HCT116 (cell line): ENCODE data around the gene TRMU. TPM values are rescaled to one million over a fixed set of nuclear protein-coding genes. Genes with fewer than 3 reads are reported as not detected.

Source experiments
- ATAC-seq: fragments of 200-7000 bp; cut with Tn5 transposase; 2 replicates; pipeline ENCODE4 v1.9.1; 2020; ENCODE audit warnings: mild to moderate bottlenecking, moderate library complexity
- BruUV-seq: library from RNA; stranded (reverse); fragments of 400-500 nt; replicated peaks from 2 replicates; lab custom pipeline; 2021; lab: Mats Ljungman, UMichigan
- CTCF ChIA-PET: fragments of 300-600 bp; sonication (Branson Sonifier 250); formaldehyde crosslinking; loops from one replicate; lab custom pipeline; 2021; ENCODE audit warnings: antibody characterized with exemption; lab: Charles Lee
- POLR2A ChIA-PET: fragments of 300-600, 350-600 bp; sonication (Branson Sonifier 250); formaldehyde crosslinking; loops from one replicate; lab custom pipeline; 2021; ENCODE audit warnings: antibody characterized with exemption; lab: Charles Lee
- RAD21 ChIA-PET, 2 experiments: fragments of 300-600 bp; sonication (Branson Sonifier 250); formaldehyde crosslinking; loops; one replicate each; lab custom pipeline; 2023; ENCODE audit warnings: low total read pairs in 2 of 2; ENCODE audit not compliant: uncharacterized antibody in 2 of 2, unreplicated experiment in 2 of 2, low non-redundant PET in 1 of 2; lab: Charles Lee
- DNase-seq: peaks from one replicate; pipeline ENCODE4 v3.0.0-alpha.2; 2010; ENCODE audit warnings: low read depth, low spot score
- H2AFZ ChIP-seq: fragments of 200-600 bp; shearing (Covaris generic), sonication (generic); 2 replicates; pipeline ENCODE4 v1.6.1; 2017; ENCODE audit warnings: low read depth, mixed run types, mixed read lengths, antibody characterized with exemption, low read length; ENCODE audit not compliant: poor library complexity, severe bottlenecking
- H3K27ac ChIP-seq: 2 replicates; pipeline ENCODE4 v1.5.1; 2012; ENCODE audit warnings: low read depth, low read length
- H3K27me3 ChIP-seq: fragments of 200-600 bp; sonication (generic); 2 replicates; pipeline ENCODE4 v1.6.1; 2016; ENCODE audit warnings: mixed run types, low read length, mixed read lengths; ENCODE audit not compliant: insufficient read depth
- H3K36me3 ChIP-seq, 2 experiments: fragments of 200-500 bp in 1 of 2; fragments of 200-600 bp in 1 of 2; sonication (Bioruptor generic) in 1 of 2; sonication (generic) in 1 of 2; 2 replicates each; pipeline versions ENCODE4 v1.5.1 to v1.6.1; 2014 to 2016; ENCODE audit warnings: low read length in 2 of 2, inconsistent platforms in 1 of 2, mixed read lengths in 1 of 2, mixed run types in 1 of 2; ENCODE audit not compliant: insufficient read depth in 2 of 2, control insufficient read depth in 1 of 2
- H3K4me1 ChIP-seq, 2 experiments: fragments of 200-600 bp in 1 of 2; sonication (generic) in 1 of 2; 2 replicates each; pipeline versions ENCODE4 v1.5.1 to v1.6.1; 2012 to 2017; ENCODE audit warnings: low read length in 2 of 2, inconsistent platforms in 1 of 2, mild to moderate bottlenecking in 1 of 2, mixed read lengths in 1 of 2, mixed run types in 1 of 2, moderate library complexity in 1 of 2; ENCODE audit not compliant: insufficient read depth in 2 of 2, control insufficient read depth in 1 of 2
- H3K4me2 ChIP-seq: fragments of 200-600 bp; sonication (generic); 2 replicates; pipeline ENCODE4 v1.6.1; 2017; ENCODE audit warnings: mixed run types, low read length, mixed read lengths
- H3K4me3 ChIP-seq, 2 experiments: fragments of 200-600 bp in 1 of 2; sonication (generic) in 1 of 2; replicated peaks in 1 of 2; 2 replicates each; pipeline ENCODE4 v1.5.1; 2011 to 2016; ENCODE audit warnings: low read length in 2 of 2, control low read depth in 1 of 2, low read depth in 1 of 2, mild to moderate bottlenecking in 1 of 2, mixed read lengths in 1 of 2, mixed run types in 1 of 2
- H3K79me2 ChIP-seq: fragments of 200-600 bp; sonication (generic); 2 replicates; pipeline ENCODE4 v1.6.1; 2017; ENCODE audit warnings: mild to moderate bottlenecking, mixed run types, low read length, moderate library complexity, mixed read lengths; ENCODE audit not compliant: insufficient read depth
- H3K9ac ChIP-seq: fragments of 200-600 bp; sonication (generic); 2 replicates; pipeline ENCODE4 v1.6.1; 2016; ENCODE audit warnings: low read length, mixed read lengths
- H3K9me2 ChIP-seq: fragments of 200-600 bp; sonication (generic), shearing (Covaris generic); 2 replicates; pipeline ENCODE4 v1.6.1; 2017; ENCODE audit warnings: mixed run types, mild to moderate bottlenecking, moderate library complexity; ENCODE audit not compliant: insufficient read depth
- H3K9me3 ChIP-seq, 2 experiments: fragments of 200-500 bp in 1 of 2; fragments of 200-600 bp in 1 of 2; sonication (Bioruptor generic) in 1 of 2; sonication (generic) in 1 of 2; 2 replicates each; pipeline ENCODE4 v1.6.1; 2014 to 2017; ENCODE audit warnings: low read length in 2 of 2, mixed read lengths in 2 of 2, inconsistent platforms in 1 of 2, low read depth in 1 of 2, mild to moderate bottlenecking in 1 of 2, mixed run types in 1 of 2, moderate library complexity in 1 of 2; ENCODE audit not compliant: control insufficient read depth in 1 of 2, insufficient read depth in 1 of 2
- H4K20me1 ChIP-seq: fragments of 200-600 bp; sonication (generic), shearing (Covaris generic); 2 replicates; pipeline ENCODE4 v1.6.1; 2017; ENCODE audit warnings: mixed run types, mild to moderate bottlenecking, moderate library complexity; ENCODE audit not compliant: insufficient read depth
- EGR1 ChIP-seq: IDR thresholded peaks from 2 replicates; pipeline ENCODE4 v1.6.1; 2012; ENCODE audit warnings: low read depth
- ELF1 ChIP-seq: IDR thresholded peaks from 2 replicates; pipeline ENCODE4 v1.6.1; 2012; ENCODE audit warnings: low read depth, borderline replicate concordance
- EZH2phosphoT487 ChIP-seq: fragments of 200-600 bp; IDR thresholded peaks from 2 replicates; pipeline ENCODE4 v1.6.1; 2018; ENCODE audit warnings: antibody characterized with exemption, borderline replicate concordance
- POLR2A ChIP-seq: IDR thresholded peaks from 2 replicates; pipeline ENCODE4 v1.7.0; 2011; ENCODE audit warnings: borderline replicate concordance; ENCODE audit not compliant: insufficient read depth, insufficient read length; ENCODE audit errors: extremely low read depth
- POLR2AphosphoS5 ChIP-seq: IDR thresholded peaks from 2 replicates; pipeline ENCODE4 v1.6.1; 2011; ENCODE audit warnings: mild to moderate bottlenecking, low read depth, low read length, moderate library complexity
- RAD21 ChIP-seq: IDR thresholded peaks from 2 replicates; pipeline ENCODE4 v1.6.1; 2012; ENCODE audit warnings: low read depth, mild to moderate bottlenecking
- SIN3A ChIP-seq: IDR thresholded peaks from 2 replicates; pipeline ENCODE4 v1.6.1; 2012; ENCODE audit warnings: low read depth
- YY1 ChIP-seq: IDR thresholded peaks from 2 replicates; pipeline ENCODE4 v1.6.1; 2011; ENCODE audit warnings: low read length, low read depth, moderate library complexity, mild to moderate bottlenecking; ENCODE audit not compliant: insufficient replicate concordance; ENCODE audit errors: extremely low read depth
- ZFX ChIP-seq: fragments of 450-650 bp; IDR thresholded peaks from 2 replicates; pipeline ENCODE4 v1.6.1; 2017
- intact Hi-C: fragments of 100-400 bp; cut with micrococcal nuclease; formaldehyde crosslinking; loops from 2 replicates; pipeline ENCODE4 v1.10.0; 2022
- total RNA-seq: library from RNA; stranded (reverse); gene quantifications from one replicate; pipeline ENCODE4 v1.2.1, GENCODE V29; 2021; ENCODE audit not compliant: unreplicated experiment
- TF ChIP-seq, protein P1 (sequence below): IDR thresholded peaks from 2 replicates; pipeline ENCODE4 v1.6.1; 2012
- TF ChIP-seq, protein P2 (sequence below): IDR thresholded peaks from 2 replicates; pipeline ENCODE4 v1.6.1; 2011; ENCODE audit warnings: mild to moderate bottlenecking, low read length, moderate library complexity; ENCODE audit not compliant: insufficient replicate concordance; ENCODE audit errors: extremely low read depth
- TF ChIP-seq, protein P3 (sequence below), 3 experiments: fragments of 200-600 bp in 1 of 3; sonication (generic) in 1 of 3; IDR thresholded peaks in 2 of 3; conservative IDR thresholded peaks in 1 of 3; 2 replicates each; pipeline ENCODE4 v1.5.1; 2012 to 2017; ENCODE audit warnings: low read depth in 2 of 3, low read length in 2 of 3, antibody characterized with exemption in 1 of 3, borderline replicate concordance in 1 of 3, control low read depth in 1 of 3, mild to moderate bottlenecking in 1 of 3, mixed read lengths in 1 of 3, mixed run types in 1 of 3, moderate library complexity in 1 of 3; ENCODE audit not compliant: insufficient read depth in 1 of 3
- TF ChIP-seq, protein P4 (sequence below): IDR thresholded peaks from 2 replicates; pipeline ENCODE4 v1.6.1; 2012; ENCODE audit warnings: low read depth

Gene TRMU
- total RNA-seq, 1 experiment from 2014 or later, result 65.4 TPM

DNA sequence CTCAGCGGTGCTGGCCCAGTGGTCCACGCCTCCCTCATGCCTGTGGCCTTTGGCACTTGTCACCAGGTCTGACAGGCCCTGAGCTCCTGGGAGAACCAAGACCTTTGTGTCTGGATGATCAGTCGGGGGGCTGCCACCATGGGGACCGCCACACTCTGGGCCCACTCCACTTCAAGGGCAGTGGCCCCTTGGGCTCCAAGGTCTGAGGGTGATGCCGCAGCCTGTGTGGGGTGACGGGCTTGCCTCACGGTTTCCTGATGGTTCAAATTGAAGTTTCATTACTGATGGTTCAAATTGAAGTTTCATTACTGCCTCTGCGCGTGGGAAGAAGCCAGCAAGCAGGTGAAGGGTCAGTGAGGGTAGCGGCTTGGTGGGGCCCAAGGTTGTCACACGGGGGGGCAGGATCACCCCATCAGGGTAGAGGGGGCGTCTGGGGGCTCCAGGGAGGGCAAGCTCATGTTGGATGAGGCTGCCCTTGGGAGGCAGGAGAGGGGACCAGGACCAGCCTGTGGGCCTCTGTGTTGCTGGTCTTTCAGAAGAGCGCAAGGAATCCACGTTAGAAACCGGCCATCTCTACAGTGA is 27.5 kb downstream of the TRMU start:
- RAD21 ChIA-PET, result interaction anchor here in 1 of 2 experiments (0.7 kb wide), 1 partner anchor 163 kb away, joined by 3 read pairs; no protein-coding TSS in a partner anchor
- intact Hi-C loops, result no loop called here
- H3K4me3 ChIP-seq, result no peak overlapping the region
- POLR2A ChIA-PET, result no interaction called here
- TF ChIP-seq SIN3A (no peak), POLR2A (no peak), EZH2phosphoT487 (no peak), ELF1 (no peak), RAD21 (no peak), YY1 (no peak), EGR1 (no peak), ZFX (no peak), POLR2AphosphoS5 (no peak)
- TF ChIP-seq, protein P1, sequence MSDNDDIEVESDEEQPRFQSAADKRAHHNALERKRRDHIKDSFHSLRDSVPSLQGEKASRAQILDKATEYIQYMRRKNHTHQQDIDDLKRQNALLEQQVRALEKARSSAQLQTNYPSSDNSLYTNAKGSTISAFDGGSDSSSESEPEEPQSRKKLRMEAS, result no peak
- TF ChIP-seq, protein P2, sequence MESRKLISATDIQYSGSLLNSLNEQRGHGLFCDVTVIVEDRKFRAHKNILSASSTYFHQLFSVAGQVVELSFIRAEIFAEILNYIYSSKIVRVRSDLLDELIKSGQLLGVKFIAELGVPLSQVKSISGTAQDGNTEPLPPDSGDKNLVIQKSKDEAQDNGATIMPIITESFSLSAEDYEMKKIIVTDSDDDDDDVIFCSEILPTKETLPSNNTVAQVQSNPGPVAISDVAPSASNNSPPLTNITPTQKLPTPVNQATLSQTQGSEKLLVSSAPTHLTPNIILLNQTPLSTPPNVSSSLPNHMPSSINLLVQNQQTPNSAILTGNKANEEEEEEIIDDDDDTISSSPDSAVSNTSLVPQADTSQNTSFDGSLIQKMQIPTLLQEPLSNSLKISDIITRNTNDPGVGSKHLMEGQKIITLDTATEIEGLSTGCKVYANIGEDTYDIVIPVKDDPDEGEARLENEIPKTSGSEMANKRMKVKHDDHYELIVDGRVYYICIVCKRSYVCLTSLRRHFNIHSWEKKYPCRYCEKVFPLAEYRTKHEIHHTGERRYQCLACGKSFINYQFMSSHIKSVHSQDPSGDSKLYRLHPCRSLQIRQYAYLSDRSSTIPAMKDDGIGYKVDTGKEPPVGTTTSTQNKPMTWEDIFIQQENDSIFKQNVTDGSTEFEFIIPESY, result no peak
- TF ChIP-seq, protein P3, sequence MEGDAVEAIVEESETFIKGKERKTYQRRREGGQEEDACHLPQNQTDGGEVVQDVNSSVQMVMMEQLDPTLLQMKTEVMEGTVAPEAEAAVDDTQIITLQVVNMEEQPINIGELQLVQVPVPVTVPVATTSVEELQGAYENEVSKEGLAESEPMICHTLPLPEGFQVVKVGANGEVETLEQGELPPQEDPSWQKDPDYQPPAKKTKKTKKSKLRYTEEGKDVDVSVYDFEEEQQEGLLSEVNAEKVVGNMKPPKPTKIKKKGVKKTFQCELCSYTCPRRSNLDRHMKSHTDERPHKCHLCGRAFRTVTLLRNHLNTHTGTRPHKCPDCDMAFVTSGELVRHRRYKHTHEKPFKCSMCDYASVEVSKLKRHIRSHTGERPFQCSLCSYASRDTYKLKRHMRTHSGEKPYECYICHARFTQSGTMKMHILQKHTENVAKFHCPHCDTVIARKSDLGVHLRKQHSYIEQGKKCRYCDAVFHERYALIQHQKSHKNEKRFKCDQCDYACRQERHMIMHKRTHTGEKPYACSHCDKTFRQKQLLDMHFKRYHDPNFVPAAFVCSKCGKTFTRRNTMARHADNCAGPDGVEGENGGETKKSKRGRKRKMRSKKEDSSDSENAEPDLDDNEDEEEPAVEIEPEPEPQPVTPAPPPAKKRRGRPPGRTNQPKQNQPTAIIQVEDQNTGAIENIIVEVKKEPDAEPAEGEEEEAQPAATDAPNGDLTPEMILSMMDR (IDR thresholded peaks at IDR 0.05 in 2 of 3, conservative IDR thresholded peaks at IDR 0.05 in 1 of 3; ENCODE audit: borderline replicate concordance in 1 of 3, insufficient read depth in 1 of 3, low read depth in 2 of 3, low read length in 2 of 3), result no peak
- TF ChIP-seq, protein P4, sequence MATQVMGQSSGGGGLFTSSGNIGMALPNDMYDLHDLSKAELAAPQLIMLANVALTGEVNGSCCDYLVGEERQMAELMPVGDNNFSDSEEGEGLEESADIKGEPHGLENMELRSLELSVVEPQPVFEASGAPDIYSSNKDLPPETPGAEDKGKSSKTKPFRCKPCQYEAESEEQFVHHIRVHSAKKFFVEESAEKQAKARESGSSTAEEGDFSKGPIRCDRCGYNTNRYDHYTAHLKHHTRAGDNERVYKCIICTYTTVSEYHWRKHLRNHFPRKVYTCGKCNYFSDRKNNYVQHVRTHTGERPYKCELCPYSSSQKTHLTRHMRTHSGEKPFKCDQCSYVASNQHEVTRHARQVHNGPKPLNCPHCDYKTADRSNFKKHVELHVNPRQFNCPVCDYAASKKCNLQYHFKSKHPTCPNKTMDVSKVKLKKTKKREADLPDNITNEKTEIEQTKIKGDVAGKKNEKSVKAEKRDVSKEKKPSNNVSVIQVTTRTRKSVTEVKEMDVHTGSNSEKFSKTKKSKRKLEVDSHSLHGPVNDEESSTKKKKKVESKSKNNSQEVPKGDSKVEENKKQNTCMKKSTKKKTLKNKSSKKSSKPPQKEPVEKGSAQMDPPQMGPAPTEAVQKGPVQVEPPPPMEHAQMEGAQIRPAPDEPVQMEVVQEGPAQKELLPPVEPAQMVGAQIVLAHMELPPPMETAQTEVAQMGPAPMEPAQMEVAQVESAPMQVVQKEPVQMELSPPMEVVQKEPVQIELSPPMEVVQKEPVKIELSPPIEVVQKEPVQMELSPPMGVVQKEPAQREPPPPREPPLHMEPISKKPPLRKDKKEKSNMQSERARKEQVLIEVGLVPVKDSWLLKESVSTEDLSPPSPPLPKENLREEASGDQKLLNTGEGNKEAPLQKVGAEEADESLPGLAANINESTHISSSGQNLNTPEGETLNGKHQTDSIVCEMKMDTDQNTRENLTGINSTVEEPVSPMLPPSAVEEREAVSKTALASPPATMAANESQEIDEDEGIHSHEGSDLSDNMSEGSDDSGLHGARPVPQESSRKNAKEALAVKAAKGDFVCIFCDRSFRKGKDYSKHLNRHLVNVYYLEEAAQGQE, result no peak
- H3K27me3 ChIP-seq, result no peaks in the 10 kb centered on the region
- ATAC-seq (no peak), DNase-seq (no peak)
- H3K27ac ChIP-seq, result no peak overlapping the region
- H3K9me2 ChIP-seq, result no peaks in the 10 kb centered on the region
- no peaks in the 10 kb centered on the region for H4K20me1 ChIP-seq
- H2AFZ ChIP-seq, result no peak overlapping the region
- CTCF ChIA-PET, result no interaction called here
- no TSS peak for BruUV-seq
- no peaks in the 10 kb centered on the region for H3K9me3 ChIP-seq
- H3K79me2 ChIP-seq, result no peaks in the 10 kb centered on the region
- H3K9ac ChIP-seq, result no peak overlapping the region
- no peak overlapping the region for H3K4me2 ChIP-seq
- H3K36me3 ChIP-seq, result no peaks in the 10 kb centered on the region; a peak in 1 of 4 replicates
- H3K4me1 ChIP-seq, result peaks cover 0 to 8% of the 10 kb centered on the region in 2 experiments; a peak in 2 of 4 replicates
